Spleen (tissue), 11 donors: ENCODE results near the gene KDM2A. TPM values are rescaled to one million over a fixed set of nuclear protein-coding genes. Genes with fewer than 3 reads are reported as not detected.
A peak's percentile ranks its signal among the peaks of the same experiment; 100 is the strongest.

Experiments used
- DNase-seq: peaks from one replicate; pipeline ENCODE4 v3.0.0-alpha.2; 2020
- H3K27ac ChIP-seq, 8 donors: fragments of 200-600 bp; sonication (generic) in 7 of 8; 1 replicate in 4 of 8; 2 replicates in 4 of 8; pipeline versions ENCODE4 v1.5.0 to v1.8.0; 2016 to 2021; ENCODE audit warnings: inconsistent platforms in 4 of 8, mild to moderate bottlenecking in 4 of 8, moderate library complexity in 1 of 8
- H3K27me3 ChIP-seq, 7 donors: fragments of 200-600 bp; sonication (generic) in 6 of 7; replicated peaks in 1 of 7; 1 replicate in 4 of 7; 2 replicates in 3 of 7; pipeline versions ENCODE4 v1.5.0 to v1.8.0; 2016 to 2021; ENCODE audit warnings: inconsistent platforms in 3 of 7, mild to moderate bottlenecking in 1 of 7
- H3K36me3 ChIP-seq, 6 donors: fragments of 200-600 bp; sonication (generic) in 5 of 6; 1 replicate in 4 of 6; 2 replicates in 2 of 6; pipeline versions ENCODE4 v1.5.0 to v1.8.0; 2016 to 2021; ENCODE audit warnings: inconsistent platforms in 2 of 6
- H3K4me1 ChIP-seq, 6 donors: fragments of 200-600 bp; sonication (generic) in 5 of 6; 1 replicate in 3 of 6; 2 replicates in 3 of 6; pipeline versions ENCODE4 v1.5.0 to v1.8.0; 2016 to 2021; ENCODE audit warnings: inconsistent platforms in 3 of 6
- H3K4me3 ChIP-seq, 8 donors: fragments of 200-600 bp; sonication (generic) in 7 of 8; 1 replicate in 4 of 8; 2 replicates in 4 of 8; pipeline versions ENCODE4 v1.5.0 to v1.8.0; 2016 to 2021; ENCODE audit warnings: inconsistent platforms in 4 of 8, mild to moderate bottlenecking in 4 of 8, moderate library complexity in 2 of 8
- H3K9me3 ChIP-seq, 8 donors: fragments of 200-600 bp; sonication (generic) in 7 of 8; 1 replicate in 4 of 8; 2 replicates in 4 of 8; pipeline versions ENCODE4 v1.5.0 to v1.8.0; 2016 to 2021; ENCODE audit warnings: inconsistent platforms in 4 of 8
- CTCF ChIP-seq, 11 experiments: fragments of 200-600 bp in 7 of 11; fragments of 450-650 bp in 4 of 11; sonication (generic) in 4 of 11; IDR thresholded peaks in 8 of 11; conservative IDR thresholded peaks in 3 of 11; 1 replicate in 7 of 11; 2 replicates in 4 of 11; pipeline versions ENCODE4 v1.4.0 to v1.8.0; 2016 to 2021; ENCODE audit warnings: antibody characterized with exemption in 11 of 11, inconsistent platforms in 4 of 11, mild to moderate bottlenecking in 1 of 11
- POLR2A ChIP-seq, 3 donors: fragments of 450-650 bp; IDR thresholded peaks; one replicate each; pipeline ENCODE4 v1.5.1; 2017; ENCODE audit warnings: antibody characterized with exemption in 3 of 3, mild to moderate bottlenecking in 1 of 3
- POLR2AphosphoS5 ChIP-seq, 3 donors: sonication (generic); formaldehyde crosslinking; IDR thresholded peaks; one replicate each; pipeline ENCODE4 v1.5.1; 2017; ENCODE audit warnings: antibody characterized with exemption in 3 of 3
- WGBS, 5 donors: extraction: QIAGEN DNeasy Blood & Tissue Kit in 3 of 5; methylation state at CpG; one replicate each; pipeline versions ENCODE4 v1.1.5 to v1.1.7; 2013 to 2018; 5-methylcytosine and 5-hydroxymethylcytosine counted together
- intact Hi-C: fragments of 100-400 bp; cut with DNase I; formaldehyde crosslinking; loops from one replicate; pipeline ENCODE4 v1.15.0; 2023; ENCODE audit warnings: low total_unique reads
- polyA plus RNA-seq, 3 donors: library from polyadenylated mRNA; stranded (reverse); fragments of 200-250 nt; gene quantifications; one replicate each; pipeline ENCODE4 v1.2.1, GENCODE V29; 2013
- total RNA-seq, 7 donors: library from RNA; depleted of rRNA in 3 of 7; stranded (reverse); fragments of >200 nt in 3 of 7; fragmentation: NEBNext Ultra II Directional in 4 of 7; extraction: Animal tissue kit (Norgen Biotek cat#: 25700) in 4 of 7; gene quantifications; one replicate each; pipeline versions ENCODE4 v1.1.0 to v1.2.1, GENCODE V29; 2016 to 2021
- donor health status: healthy with polysubstance abuse.
- donor health status: DM: no; HTN: no; CAD: no; lungs with moderate emphysema.
- donor health status: DM: no; HTN: no; CAD: no.
- donor health status: Bipolar disorder and iron deficiency.
- donor health status: healthy.
- donor health status: DM: no; HTN: no; CAD: no.
- donor health status: DM: yes; HTN: yes; CAD: no.

The KDM2A gene
- total and polyA plus RNA-seq, 10 donors, result 18.5 to 149 (median 125) TPM

GRCh38 chr11:67267188-67268080 lies 148.4 kb downstream of the KDM2A start:
- TF ChIP-seq POLR2AphosphoS5 (IDR thresholded peaks at IDR 0.05) (peak; percentile 67 to 82 (median 69)), CTCF (IDR thresholded peaks at IDR 0.05 in 8 of 11, conservative IDR thresholded peaks at IDR 0.05 in 3 of 11) (no peak)
- no peaks in the 10 kb centered on the region for H3K27me3 ChIP-seq
- intact Hi-C loops, result no loop called here
- peaks cover 0 to 46% (median 8%) of the 10 kb centered on the region in 6 donors for H3K36me3 ChIP-seq
- H3K4me3 ChIP-seq, result peak overlapping the region; percentile 81 to 100 (median 94)
- no peaks in the 10 kb centered on the region for H3K9me3 ChIP-seq
- H3K4me1 ChIP-seq, result peaks cover 65 to 88% (median 74%) of the 10 kb centered on the region in 6 donors
- WGBS, 5 donors, result 0 to 4% (median 2%) methylated on average over 23 to 30 of the region's 30 CpGs
- DNase-seq, result peak; percentile 89
- H3K27ac ChIP-seq, result peak overlapping the region; percentile 89 to 100 (median 97)

GRCh38 chr11:67268081-67268961 lies 149.3 kb downstream of the KDM2A start:
- WGBS, 5 donors, result 6 to 11% (median 7%) methylated on average over 17 to 21 of the region's 21 CpGs
- TF ChIP-seq POLR2A (IDR thresholded peaks at IDR 0.05), result no peak
- TF ChIP-seq POLR2AphosphoS5 (IDR thresholded peaks at IDR 0.05), result peak; percentile 27 to 74 (median 57)
- peak in 4 of 11 experiments; percentile 9 to 18 (median 10) for TF ChIP-seq CTCF (IDR thresholded peaks at IDR 0.05 in 8 of 11, conservative IDR thresholded peaks at IDR 0.05 in 3 of 11)
- intact Hi-C loops, result no loop called here
- Histone ChIP-seq H3K4me3 (peak overlapping the region; percentile 81 to 100 (median 94)), H3K4me1 (peaks cover 65 to 88% (median 74%) of the 10 kb centered on the region in 6 donors), H3K27me3 (no peaks in the 10 kb centered on the region), H3K27ac (peak overlapping the region; percentile 89 to 100 (median 97)), H3K9me3 (no peaks in the 10 kb centered on the region), H3K36me3 (peaks cover 0 to 55% (median 9%) of the 10 kb centered on the region in 6 donors)
- peak; percentile 87 for DNase-seq

- H3K9me3 ChIP-seq, result no peaks in the 10 kb centered on the region
- intact Hi-C loops, result no loop called here
- WGBS, 5 donors, result 37 to 58% (median 48%) methylated on average over 8 to 13 of the region's 13 CpGs
- peak; percentile 82 for DNase-seq
- peak overlapping the region; percentile 89 to 100 (median 97) for H3K27ac ChIP-seq
- peaks cover 70 to 88% (median 75%) of the 10 kb centered on the region in 6 donors for H3K4me1 ChIP-seq
- H3K4me3 ChIP-seq, result peak overlapping the region; percentile 81 to 100 (median 94)
- H3K36me3 ChIP-seq, result peaks cover 0 to 61% (median 9%) of the 10 kb centered on the region in 6 donors
- no peaks in the 10 kb centered on the region for H3K27me3 ChIP-seq
- peak in 1 of 3 donors; percentile 9 for TF ChIP-seq POLR2AphosphoS5 (IDR thresholded peaks at IDR 0.05)
- TF ChIP-seq POLR2A (IDR thresholded peaks at IDR 0.05), result no peak
- TF ChIP-seq CTCF (IDR thresholded peaks at IDR 0.05 in 8 of 11, conservative IDR thresholded peaks at IDR 0.05 in 3 of 11), result no peak
Observed at GRCh38 chr11:67268962-67269268, 149.9 kb downstream of the KDM2A start.
